Right cardiac atrium (tissue), 5 donors: ENCODE measurements around the gene ENAH. TPM values are rescaled to one million over a fixed set of nuclear protein-coding genes. Genes with fewer than 3 reads are reported as not detected.
A peak's percentile ranks its signal among the peaks of the same experiment; 100 is the strongest.

ENCODE experiments used
- ATAC-seq, 2 donors: fragments of 200-7000 bp; cut with Tn5 transposase; one replicate each; pipeline versions ENCODE4 v1.8.0 to v1.9.1; 2020; ENCODE audit warnings: moderate library complexity in 2 of 2, mild to moderate bottlenecking in 1 of 2
- DNase-seq, 3 donors: peaks; one replicate each; pipeline ENCODE4 v3.0.0-alpha.2; 2020
- H3K27ac ChIP-seq: one replicate; pipeline ENCODE4 v1.5.1; 2013; ENCODE audit warnings: mild to moderate bottlenecking, low read length, control low read depth, moderate library complexity
- H3K27me3 ChIP-seq: one replicate; pipeline ENCODE4 v1.6.1; 2013; ENCODE audit not compliant: control insufficient read depth, insufficient read depth
- H3K4me1 ChIP-seq: one replicate; pipeline ENCODE4 v1.6.1; 2013; ENCODE audit warnings: low read length; ENCODE audit not compliant: control insufficient read depth, insufficient read depth
- H3K4me3 ChIP-seq: one replicate; pipeline ENCODE4 v1.5.1; 2013; ENCODE audit warnings: low read length, control low read depth
- H3K9me3 ChIP-seq: one replicate; pipeline ENCODE4 v1.6.1; 2013; ENCODE audit warnings: low read length; ENCODE audit not compliant: control insufficient read depth
- WGBS: extraction: QIAGEN DNeasy Blood & Tissue Kit; methylation state at CpG from one replicate; pipeline ENCODE4 v1.1.7; 2013; 5-methylcytosine and 5-hydroxymethylcytosine counted together
- intact Hi-C, 4 donors: fragments of 100-400 bp; cut with DNase I; formaldehyde crosslinking; loops; one replicate each; pipeline versions ENCODE4 v1.11.0 to v1.14.0; 2022 to 2023
- polyA plus RNA-seq: library from polyadenylated mRNA; stranded (reverse); fragments of 200-250 nt; gene quantifications from one replicate; pipeline ENCODE4 v1.2.3, GENCODE V29; 2013
- total RNA-seq, 4 donors: library from RNA; stranded (reverse); fragmentation: NEBNext Ultra II Directional; extraction: Animal tissue kit (Norgen Biotek cat#: 25700); gene quantifications; one replicate each; pipeline ENCODE4 v1.2.1, GENCODE V29; 2021
- donor health status: healthy with polysubstance abuse.
- donor health status: DM: no; HTN: yes; CAD: no.
- donor health status: DM: no; HTN: no; CAD: no.
- donor health status: DM: no; HTN: yes; CAD: no; lungs with severe emphysema.
- donor health status: DM: yes; HTN: yes; CAD: no.

The ENAH gene
- total and polyA plus RNA-seq, 5 donors: 29.8 to 132 (median 108) TPM

DNA sequence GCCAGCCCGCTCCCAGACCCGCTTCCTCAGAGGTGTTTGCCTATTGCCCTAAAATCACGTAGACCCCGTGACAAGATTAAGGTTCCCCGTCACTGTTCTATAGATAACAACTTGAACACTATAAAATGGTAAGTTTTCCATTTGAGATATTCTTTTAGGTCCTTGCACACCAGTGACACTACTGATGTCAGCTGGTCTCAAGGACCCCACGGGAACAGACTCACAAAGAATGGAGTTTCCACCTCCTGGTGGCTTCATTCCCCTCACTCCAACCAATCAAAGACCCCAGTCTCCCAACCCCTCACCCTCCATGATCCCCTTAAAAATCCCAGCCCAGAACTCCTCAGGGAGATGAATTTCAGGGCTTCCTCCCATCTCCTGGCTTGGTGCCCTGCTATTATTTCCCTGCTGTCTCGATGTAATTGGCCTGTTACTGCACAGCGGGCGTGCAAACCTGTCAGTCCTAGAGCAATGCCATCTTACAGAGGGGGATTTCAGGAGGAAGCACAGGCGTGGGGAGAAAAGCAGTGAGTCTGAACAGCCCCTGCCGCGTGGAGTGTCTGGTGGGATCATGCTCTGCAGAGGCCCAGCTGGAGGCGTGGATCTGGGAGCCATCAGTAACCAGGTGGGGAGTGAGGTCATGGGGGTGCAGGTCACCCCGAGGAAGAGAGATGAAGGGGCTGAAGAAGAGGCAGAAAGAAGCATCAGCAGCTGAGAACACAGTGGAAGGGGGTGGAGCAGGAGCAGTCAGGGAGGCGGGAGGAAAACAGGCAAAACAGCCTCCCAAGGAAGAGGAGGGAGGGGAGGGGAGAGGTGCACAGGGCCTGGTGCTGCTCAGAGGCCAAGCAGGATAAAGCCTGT is 190.0 kb downstream of the ENAH start:
- Histone ChIP-seq H3K27me3 (no peaks in the 10 kb centered on the region), H3K4me1 (peaks cover 3% of the 10 kb centered on the region), H3K4me3 (no peak overlapping the region), H3K27ac (no peak overlapping the region), H3K9me3 (no peaks in the 10 kb centered on the region)
- 43% methylated on average over 15 of the region's 15 CpGs for WGBS
- ATAC-seq (no peak), DNase-seq (peak in 1 of 3 donors; percentile 25)
- intact Hi-C loops: no loop called here

DNA sequence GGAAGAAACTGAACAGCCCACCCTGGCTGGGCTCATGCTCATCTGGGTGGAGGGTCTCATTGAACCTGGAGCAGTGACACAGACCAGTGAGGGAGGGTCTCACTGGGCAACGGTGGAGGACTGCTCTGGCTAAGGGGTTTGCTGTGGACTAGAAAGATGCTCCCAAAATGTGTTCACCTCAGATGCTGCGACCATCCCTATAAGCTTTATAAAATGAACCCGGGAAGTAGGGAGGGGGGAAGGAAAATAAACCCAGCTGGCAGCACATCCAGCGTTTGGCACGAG is 190.6 kb downstream of the ENAH start:
- intact Hi-C loops: no loop called here
- H3K27me3 ChIP-seq: no peaks in the 10 kb centered on the region
- H3K9me3 ChIP-seq: no peaks in the 10 kb centered on the region
- WGBS: 39% methylated on average over 5 of the region's 5 CpGs
- no peak for ATAC-seq
- H3K27ac ChIP-seq: no peak overlapping the region
- DNase-seq: peak in 2 of 3 donors; percentile 59 to 60
- H3K4me3 ChIP-seq: no peak overlapping the region
- H3K4me1 ChIP-seq: peaks cover 3% of the 10 kb centered on the region

DNA sequence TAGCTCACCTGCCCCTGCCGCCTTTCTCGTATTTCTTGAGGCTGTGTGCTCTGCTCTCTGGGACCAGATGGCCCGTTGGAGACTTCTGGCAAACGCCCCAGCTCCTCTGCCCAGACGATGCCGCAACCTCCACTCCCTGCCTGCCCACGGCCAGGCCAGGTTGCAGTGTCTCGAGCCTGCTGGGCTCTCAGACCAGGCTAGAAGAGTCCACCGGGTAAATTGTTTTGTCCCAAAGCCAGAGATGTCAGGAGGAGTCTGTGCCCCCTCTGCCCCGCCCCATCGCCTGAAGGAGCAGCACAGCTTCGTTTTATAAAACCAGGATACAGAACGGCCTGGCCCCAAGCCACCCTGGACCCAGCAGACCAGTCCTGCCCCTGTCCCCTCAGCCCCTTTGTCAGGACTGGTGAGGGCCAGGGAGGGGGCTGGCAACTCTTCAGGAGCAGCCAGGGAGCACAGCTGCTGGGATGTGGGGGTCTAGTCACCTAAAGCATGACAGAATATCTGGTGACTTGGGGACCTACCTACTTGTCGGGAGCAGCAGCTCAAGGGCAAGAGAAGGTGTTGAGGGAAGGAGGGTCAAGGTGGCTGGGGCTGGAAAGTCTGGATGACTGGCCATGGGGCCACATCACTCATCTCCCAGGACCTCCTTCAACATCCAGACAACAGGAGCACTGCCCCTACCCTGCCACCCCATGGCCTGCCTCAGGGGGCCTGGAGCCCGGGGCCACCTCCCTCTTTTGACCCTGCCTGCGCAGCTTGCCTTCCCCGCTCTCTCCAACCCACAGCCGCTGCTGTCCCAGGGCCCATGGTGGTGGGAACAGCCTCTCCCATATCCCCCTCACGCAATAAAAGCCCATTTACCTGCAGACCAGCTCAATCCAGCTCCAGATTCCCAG is 191.1 kb downstream of the ENAH start:
- no peak overlapping the region for H3K4me3 ChIP-seq
- intact Hi-C loops: no loop called here
- no peak for DNase-seq
- no peaks in the 10 kb centered on the region for H3K9me3 ChIP-seq
- H3K27me3 ChIP-seq: no peaks in the 10 kb centered on the region
- H3K4me1 ChIP-seq: peaks cover 3% of the 10 kb centered on the region
- ATAC-seq: peak in 1 of 2 donors; percentile 4
- WGBS: 81% methylated on average over 19 of the region's 19 CpGs
- H3K27ac ChIP-seq: no peak overlapping the region

DNA sequence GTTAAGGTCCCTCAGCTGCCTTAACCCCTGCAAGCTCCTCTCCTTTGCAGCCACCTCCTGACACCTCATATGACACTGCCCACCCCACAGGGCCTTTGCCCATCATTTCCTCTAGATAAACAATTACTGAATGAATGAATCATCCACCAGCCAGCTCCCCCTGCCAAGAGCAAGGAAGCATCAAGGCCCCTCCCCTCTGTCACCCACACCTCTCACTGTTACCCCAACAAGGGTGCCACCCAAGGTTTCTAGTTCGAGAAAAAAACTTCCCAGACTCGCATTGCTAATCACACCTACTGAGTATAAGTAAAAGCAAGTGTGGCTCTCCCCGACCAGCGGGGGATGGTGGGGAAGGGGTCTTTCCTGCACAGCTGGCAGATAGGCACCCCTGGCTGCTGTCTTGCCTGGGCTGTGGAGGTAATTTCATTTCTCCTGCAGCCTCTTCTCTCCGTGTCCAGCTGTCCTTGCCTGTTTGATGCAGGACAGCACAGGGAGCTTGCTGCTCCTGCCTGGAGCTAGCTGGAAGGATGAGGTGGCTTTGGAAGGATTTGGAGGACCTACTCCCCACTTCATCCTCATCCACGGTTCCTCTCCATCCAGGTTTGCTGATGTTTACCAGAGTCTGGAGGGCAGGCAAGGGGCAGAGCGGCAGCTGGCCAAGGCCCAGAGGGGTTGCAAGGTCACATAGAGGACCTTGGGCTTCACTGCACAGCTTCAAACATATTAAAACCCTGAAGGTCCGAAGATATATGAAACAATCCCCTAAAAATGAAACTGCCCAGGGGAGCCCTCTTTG is 192.0 kb downstream of the ENAH start:
- intact Hi-C loops: no loop called here
- Histone ChIP-seq H3K4me3 (no peak overlapping the region), H3K9me3 (no peaks in the 10 kb centered on the region), H3K4me1 (peaks cover 3% of the 10 kb centered on the region), H3K27ac (no peak overlapping the region), H3K27me3 (no peaks in the 10 kb centered on the region)
- no peak for DNase-seq
- WGBS: 81% methylated on average over 8 of the region's 8 CpGs
- no peak for ATAC-seq

DNA sequence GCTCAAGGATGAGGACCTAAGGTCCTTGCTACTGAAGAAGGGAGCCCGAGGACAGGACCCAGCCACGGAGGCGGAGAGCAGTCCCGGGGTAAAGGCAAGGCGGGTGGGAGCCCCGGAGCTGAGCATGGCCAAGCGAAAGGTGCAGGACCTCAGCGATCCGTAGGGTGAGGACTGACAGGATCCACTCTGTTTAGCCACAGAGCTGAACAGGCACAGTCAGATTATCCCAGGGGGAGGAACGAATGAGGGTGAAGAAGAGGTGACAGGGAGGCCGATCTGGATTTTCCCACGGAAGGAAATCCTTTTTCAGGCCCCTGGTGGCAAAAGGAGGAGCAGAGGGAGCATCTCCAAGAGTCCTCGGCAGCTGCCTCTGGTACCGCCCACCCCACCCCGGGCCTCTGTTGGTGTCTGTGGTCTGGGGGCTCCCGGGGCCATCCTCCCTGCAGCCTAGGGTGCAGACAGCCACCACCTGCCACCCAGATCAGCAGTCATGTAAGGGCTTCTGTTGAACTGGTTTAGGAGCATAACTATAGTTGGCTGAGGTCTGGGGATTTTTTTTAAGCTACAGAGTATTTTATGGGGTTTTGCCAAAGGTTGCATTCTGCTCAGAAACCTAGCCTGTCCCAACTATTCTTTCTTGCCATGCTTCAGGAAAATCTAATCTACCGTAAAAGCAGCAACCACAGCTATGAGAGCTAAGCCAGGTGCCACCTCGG is 192.7 kb downstream of the ENAH start:
- Histone ChIP-seq H3K4me3 (no peak overlapping the region), H3K27me3 (no peaks in the 10 kb centered on the region), H3K4me1 (peaks cover 3% of the 10 kb centered on the region), H3K27ac (no peak overlapping the region), H3K9me3 (no peaks in the 10 kb centered on the region)
- DNase-seq (no peak), ATAC-seq (no peak)
- intact Hi-C loops: no loop called here
- WGBS: 51% methylated on average over 18 of the region's 18 CpGs

DNA sequence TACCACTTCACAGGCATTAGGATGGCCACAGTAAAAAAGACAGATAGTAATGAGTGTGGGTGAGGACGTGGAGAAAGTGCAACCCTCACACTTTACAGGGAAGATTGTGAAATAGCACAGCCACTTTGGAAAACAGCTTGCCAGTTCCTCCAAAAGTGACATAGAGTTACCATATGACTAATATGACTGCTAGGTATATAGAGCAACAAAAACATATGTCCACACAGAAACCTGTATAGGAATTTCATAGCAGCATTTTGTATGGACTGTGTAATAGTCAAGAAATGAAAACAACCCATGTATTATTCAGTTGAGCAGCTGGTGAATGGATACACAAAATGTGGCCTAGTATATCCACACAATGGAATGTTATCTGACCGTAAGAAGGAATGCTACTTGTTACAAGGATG is 194.7 kb downstream of the ENAH start:
- whole genome bisulfite sequencing: 62% methylated on average over 2 of the region's 2 CpGs
- Histone ChIP-seq H3K4me1 (peaks cover 7% of the 10 kb centered on the region), H3K27me3 (no peaks in the 10 kb centered on the region), H3K27ac (no peak overlapping the region), H3K4me3 (no peak overlapping the region), H3K9me3 (no peaks in the 10 kb centered on the region)
- intact Hi-C loops: no loop called here
- peak in 1 of 2 donors; percentile 21 for ATAC-seq
- DNase-seq: no peak

DNA sequence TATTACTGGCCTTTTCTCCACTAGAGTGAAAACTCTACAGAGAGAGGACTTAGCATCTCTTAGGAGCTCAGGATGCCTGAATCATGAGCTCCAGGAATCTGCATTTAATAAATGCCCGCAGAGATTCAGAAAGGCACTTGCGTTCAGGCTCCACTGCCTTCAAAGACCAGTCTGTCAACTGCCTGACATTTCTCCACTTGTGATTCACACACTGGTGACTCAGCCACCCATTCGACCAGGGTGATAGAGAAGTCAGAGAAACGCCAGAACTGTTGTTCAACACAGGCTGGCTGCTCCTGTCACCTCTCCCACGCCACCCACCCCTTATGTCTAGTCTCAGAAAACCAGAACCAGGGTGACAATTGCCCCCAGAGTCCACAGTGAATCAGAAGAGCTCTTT is 198.2 kb downstream of the ENAH start:
- Histone ChIP-seq H3K27me3 (no peaks in the 10 kb centered on the region), H3K9me3 (no peaks in the 10 kb centered on the region), H3K27ac (no peak overlapping the region), H3K4me3 (no peak overlapping the region), H3K4me1 (peaks cover 4% of the 10 kb centered on the region)
- WGBS: 46% methylated on average over 5 of the region's 5 CpGs
- ATAC-seq (peak; percentile 6 to 65), DNase-seq (no peak)
- intact Hi-C loops: no loop called here

DNA sequence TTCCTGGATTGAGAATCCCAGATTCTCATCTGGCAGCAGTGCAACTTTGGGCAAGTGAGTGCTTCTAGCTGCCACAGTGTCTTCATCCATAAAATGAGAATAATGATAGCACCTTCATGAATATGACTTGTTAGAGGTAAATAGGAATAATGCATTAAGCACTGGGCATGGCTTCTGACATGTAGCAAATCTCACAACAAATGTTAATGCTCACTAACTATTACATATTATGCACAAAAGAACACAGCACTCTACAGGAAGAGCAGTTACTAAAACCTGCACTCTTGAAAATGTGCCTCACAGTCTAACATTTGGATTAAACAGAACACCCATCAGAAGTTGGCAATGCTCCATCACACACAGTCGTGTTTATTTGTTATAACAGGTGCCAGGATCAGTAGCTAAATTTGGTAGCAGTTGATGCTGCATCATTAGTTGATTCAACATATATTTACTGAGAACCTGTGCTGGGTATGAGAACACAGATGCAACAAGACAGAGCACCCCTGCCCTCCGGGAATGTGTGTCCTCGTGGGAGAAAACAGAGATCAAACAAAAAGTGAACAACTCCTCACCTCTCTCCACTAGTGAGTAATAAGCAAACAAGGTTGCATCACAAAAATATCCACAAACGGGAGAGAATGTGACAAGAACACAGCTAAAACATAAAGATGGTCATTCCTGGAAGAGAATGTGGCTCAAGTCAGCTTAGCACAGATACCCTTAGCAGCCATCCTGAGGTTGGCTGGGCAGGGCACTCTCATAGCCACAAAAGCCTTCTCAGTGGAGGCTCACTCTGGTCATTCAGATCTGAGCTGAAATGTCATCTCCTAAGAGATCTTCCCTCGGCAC is 198.9 kb downstream of the ENAH start:
- no peak for DNase-seq
- Histone ChIP-seq H3K27ac (no peak overlapping the region), H3K27me3 (no peaks in the 10 kb centered on the region), H3K4me3 (no peak overlapping the region), H3K4me1 (peaks cover 4% of the 10 kb centered on the region), H3K9me3 (no peaks in the 10 kb centered on the region)
- ATAC-seq: no peak
- intact Hi-C loops: no loop called here
- 65% methylated on average over 5 of the region's 5 CpGs for WGBS

DNA sequence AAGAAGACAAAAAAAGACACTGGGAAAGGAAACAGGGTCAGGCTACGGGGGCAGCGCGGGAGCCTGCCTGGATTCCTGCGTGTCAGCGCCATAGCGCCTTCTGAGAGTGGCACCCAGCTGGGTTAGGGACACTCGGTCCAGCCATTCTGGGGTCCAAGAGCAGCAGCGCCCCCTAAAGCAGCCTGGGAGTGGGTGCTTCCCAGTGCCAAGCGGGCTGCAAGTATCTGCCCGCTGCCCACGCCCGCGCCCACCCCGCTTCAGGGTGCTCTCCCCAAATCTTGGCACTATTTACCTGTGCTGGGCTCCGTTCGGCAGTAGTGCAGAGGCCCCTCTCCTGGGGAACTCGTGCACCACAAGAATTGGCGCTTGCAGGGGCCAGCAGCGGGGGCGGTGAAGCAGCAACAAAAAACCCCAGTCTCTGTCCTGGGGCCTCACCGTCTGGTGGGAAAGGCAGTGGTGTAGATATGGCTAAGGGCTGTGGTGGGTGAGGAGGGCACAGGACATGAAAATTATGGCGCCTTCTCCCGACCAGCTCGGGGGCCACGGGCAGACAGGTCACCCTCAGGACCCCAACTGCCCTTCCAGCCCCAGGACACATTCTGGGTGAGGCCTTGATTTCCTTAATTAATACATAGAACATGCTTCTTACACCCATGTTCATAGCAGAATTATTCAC is 200.9 kb downstream of the ENAH start:
- no peaks in the 10 kb centered on the region for H3K9me3 ChIP-seq
- no peaks in the 10 kb centered on the region for H3K27me3 ChIP-seq
- peak in 2 of 3 donors; percentile 45 to 63 for DNase-seq
- H3K4me3 ChIP-seq: no peak overlapping the region
- no peak for ATAC-seq
- intact Hi-C loops: no loop called here
- peaks cover 10% of the 10 kb centered on the region for H3K4me1 ChIP-seq
- WGBS: 84% methylated on average over 25 of the region's 25 CpGs
- no peak overlapping the region for H3K27ac ChIP-seq
